Measurements from ENCODE around the gene PPM1H.

Gene PPM1H

DNA sequence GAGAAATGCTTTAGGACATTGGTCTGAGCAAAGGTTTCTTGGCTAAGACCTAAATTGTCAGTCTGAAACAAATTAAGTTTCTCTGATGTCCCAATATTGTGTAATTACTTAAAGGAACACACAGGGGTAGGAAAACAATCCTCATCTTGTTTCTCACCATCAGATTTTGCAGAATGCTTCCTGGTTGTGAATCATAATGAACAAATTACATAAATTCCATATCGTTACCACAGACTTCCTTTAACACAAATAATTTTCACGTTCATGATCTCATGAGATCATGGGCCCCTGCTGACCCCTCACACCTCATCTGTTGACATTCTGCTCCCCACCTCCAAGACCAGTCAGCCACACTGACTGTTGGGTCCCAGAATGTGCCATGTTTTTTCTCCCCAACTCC is 274.2 kb downstream of the PPM1H start:
- Histone ChIP-seq H3K4me3 (replicated peaks; ENCODE audit: low read depth, low read length) (no peak overlapping the region), H3K36me3 (ENCODE audit: control insufficient read depth, insufficient read depth, low read length) (no peaks in the 10 kb centered on the region), H3K27me3 (replicated peaks; ENCODE audit: control insufficient read depth, insufficient read depth, low read length) (no peaks in the 10 kb centered on the region)
- no peak for DNase-seq (ENCODE audit: extremely low read depth, insufficient read length)
- TF ChIP-seq, protein P1, sequence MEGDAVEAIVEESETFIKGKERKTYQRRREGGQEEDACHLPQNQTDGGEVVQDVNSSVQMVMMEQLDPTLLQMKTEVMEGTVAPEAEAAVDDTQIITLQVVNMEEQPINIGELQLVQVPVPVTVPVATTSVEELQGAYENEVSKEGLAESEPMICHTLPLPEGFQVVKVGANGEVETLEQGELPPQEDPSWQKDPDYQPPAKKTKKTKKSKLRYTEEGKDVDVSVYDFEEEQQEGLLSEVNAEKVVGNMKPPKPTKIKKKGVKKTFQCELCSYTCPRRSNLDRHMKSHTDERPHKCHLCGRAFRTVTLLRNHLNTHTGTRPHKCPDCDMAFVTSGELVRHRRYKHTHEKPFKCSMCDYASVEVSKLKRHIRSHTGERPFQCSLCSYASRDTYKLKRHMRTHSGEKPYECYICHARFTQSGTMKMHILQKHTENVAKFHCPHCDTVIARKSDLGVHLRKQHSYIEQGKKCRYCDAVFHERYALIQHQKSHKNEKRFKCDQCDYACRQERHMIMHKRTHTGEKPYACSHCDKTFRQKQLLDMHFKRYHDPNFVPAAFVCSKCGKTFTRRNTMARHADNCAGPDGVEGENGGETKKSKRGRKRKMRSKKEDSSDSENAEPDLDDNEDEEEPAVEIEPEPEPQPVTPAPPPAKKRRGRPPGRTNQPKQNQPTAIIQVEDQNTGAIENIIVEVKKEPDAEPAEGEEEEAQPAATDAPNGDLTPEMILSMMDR (IDR thresholded peaks at IDR 0.05; ENCODE audit: insufficient read depth, low read length, poor library complexity, severe bottlenecking): no peak

DNA sequence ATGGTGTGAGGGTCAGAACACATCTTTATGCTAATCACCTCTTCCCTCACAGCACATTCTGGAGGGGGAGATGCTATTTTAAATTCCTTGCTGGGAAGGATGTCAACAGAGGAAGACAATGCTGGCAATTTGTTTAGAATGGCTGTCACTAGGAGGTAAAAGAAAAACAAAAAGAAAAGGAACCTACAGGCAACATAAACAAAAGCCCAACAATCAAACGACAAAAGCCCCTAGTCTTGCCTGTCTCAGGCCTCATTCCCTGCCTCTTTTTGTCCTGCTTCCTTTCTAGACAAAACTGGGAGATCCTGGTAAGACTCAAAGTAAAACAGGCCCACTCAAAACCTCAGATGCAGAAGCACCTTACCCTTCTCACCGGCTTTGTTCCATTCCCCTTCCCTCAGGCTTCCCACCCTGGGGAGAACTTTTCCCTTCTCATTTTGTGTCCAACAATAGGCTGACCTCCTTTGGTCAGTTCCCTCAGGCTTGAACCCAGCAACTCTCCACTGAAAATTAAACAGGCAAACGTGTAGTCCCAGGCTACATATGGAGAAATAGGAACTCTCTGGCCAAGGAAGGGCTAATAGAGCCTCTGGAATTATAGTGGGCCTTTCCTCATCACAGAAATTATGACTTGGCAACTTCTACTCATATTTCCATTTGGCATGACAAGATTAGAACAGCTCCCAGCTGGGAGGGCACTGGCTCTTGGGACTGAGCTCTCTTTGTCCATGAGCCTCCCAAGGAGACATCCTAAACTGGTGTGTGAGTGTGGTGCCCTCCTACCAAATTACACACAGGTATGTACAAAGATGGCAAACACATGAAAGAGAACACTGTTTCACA is 275.3 kb downstream of the PPM1H start:
- no peak overlapping the region for H3K4me3 ChIP-seq (replicated peaks; ENCODE audit: low read depth, low read length)
- DNase-seq (ENCODE audit: extremely low read depth, insufficient read length): no peak
- TF ChIP-seq, protein P1 (IDR thresholded peaks at IDR 0.05; ENCODE audit: insufficient read depth, low read length, poor library complexity, severe bottlenecking): no peak

DNA sequence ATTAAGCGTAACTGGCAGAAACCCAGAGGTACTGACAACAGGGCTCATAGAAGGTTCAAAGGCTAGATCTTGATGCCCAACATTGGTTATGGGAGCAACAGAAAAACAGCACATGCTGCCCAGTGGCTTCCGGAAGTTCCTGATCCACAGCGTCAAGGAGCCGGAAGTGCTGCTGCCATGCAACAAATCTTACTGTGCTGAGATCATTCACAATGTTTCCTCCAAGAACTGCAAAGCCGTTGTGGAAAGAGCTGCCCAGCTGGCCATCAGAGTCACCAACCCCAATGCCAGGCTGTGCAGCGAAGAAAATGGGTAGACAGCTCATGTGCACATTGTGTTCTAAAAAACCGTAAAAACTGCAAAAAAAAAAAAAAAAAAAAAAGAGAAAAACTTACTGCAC is 276.0 kb downstream of the PPM1H start:
- TF ChIP-seq, protein P1 (IDR thresholded peaks at IDR 0.05; ENCODE audit: insufficient read depth, low read length, poor library complexity, severe bottlenecking): no peak
- DNase-seq (ENCODE audit: extremely low read depth, insufficient read length): no peak
- no peaks in the 10 kb centered on the region for H3K36me3 ChIP-seq (ENCODE audit: control insufficient read depth, insufficient read depth, low read length)
- H3K27me3 ChIP-seq (replicated peaks; ENCODE audit: control insufficient read depth, insufficient read depth, low read length): no peaks in the 10 kb centered on the region
- no peak overlapping the region for H3K4me3 ChIP-seq (replicated peaks; ENCODE audit: low read depth, low read length)

More for the DNA sequence above, 275.3 kb downstream of the PPM1H start:
- Histone ChIP-seq H3K27me3 (replicated peaks; ENCODE audit: control insufficient read depth, insufficient read depth, low read length) (no peaks in the 10 kb centered on the region), H3K36me3 (ENCODE audit: control insufficient read depth, insufficient read depth, low read length) (no peaks in the 10 kb centered on the region)

DNA sequence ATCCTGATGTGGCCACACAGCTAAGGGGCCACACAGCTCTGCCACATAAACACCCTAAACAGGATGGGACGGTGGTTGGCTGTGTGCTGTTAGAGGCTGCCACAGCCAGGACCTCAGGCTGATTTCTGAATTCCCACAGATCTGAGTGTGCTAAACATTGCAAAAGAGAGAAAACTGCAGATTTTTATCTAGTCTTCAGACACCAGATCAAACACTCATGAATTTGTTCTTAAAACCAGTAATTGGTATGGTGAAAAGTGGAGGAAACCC is 277.7 kb downstream of the PPM1H start:
- DNase-seq (ENCODE audit: extremely low read depth, insufficient read length): no peak
- Histone ChIP-seq H3K36me3 (ENCODE audit: control insufficient read depth, insufficient read depth, low read length) (no peaks in the 10 kb centered on the region), H3K27me3 (replicated peaks; ENCODE audit: control insufficient read depth, insufficient read depth, low read length) (no peaks in the 10 kb centered on the region), H3K4me3 (replicated peaks; ENCODE audit: low read depth, low read length) (no peak overlapping the region)
- TF ChIP-seq, protein P1 (IDR thresholded peaks at IDR 0.05; ENCODE audit: insufficient read depth, low read length, poor library complexity, severe bottlenecking): no peak

DNA sequence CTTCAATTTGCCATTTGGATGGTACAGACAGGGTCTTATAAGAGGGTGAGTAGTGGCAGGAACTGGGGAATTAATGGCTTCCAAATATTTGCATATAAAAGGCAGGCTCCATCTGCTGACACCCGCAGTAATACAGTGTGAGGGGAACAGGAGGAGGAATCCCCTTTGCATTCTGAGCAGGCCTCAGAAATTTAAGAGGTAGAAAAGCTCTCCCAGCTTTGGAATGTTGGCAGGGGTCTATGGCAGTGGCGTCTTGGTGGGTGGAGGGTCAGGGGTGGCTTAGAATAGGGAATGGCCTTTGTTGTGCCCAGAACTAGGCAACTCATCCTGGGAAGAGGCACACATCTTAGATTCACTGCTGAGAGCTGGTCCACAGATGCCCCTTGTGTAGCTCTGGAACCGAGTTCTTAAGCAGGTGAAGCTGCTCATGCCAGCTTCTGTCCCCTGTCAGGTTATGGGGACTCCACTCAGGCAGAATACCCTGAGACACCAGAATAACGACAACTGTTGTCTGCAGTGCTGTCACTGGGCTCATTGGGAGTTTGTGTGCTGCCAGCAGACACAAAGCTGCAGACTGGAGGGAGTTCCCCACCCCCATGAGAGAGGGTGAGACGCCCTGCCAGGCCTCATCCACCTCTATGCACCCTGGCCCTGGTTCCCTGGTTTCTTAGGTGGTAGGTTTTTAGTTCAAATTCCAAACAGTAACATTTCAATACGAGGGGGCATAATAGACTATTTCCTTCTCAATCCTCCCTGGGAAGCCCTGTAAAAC is 278.2 kb downstream of the PPM1H start:
- Histone ChIP-seq H3K4me3 (replicated peaks; ENCODE audit: low read depth, low read length) (no peak overlapping the region), H3K36me3 (ENCODE audit: control insufficient read depth, insufficient read depth, low read length) (no peaks in the 10 kb centered on the region), H3K27me3 (replicated peaks; ENCODE audit: control insufficient read depth, insufficient read depth, low read length) (no peaks in the 10 kb centered on the region)
- TF ChIP-seq, protein P1 (IDR thresholded peaks at IDR 0.05; ENCODE audit: insufficient read depth, low read length, poor library complexity, severe bottlenecking): no peak
- no peak for DNase-seq (ENCODE audit: extremely low read depth, insufficient read length)

Measured in GM06990 (cell line).